OCI-M2 (cell line): ENCODE data around the gene NXN.
"Not testable (repeated sequence)": the region's sequence is repeated elsewhere in the genome, so short reads cannot be mapped to it uniquely, and the experiment has no call there.

Experiments
- DNase-seq: peaks from one replicate; lab custom pipeline; 2025; ENCODE audit not compliant: unreplicated experiment; lab: John Stamatoyannopoulos, UW

Gene NXN

GRCh38 chr17:785901-786300 lies 193.7 kb downstream of the NXN start:
- DNase-seq = not testable (repeated sequence)

GRCh38 chr17:784143-784542 lies 195.4 kb downstream of the NXN start:
- no peak for DNase-seq

GRCh38 chr17:781805-782731 lies 197.5 kb downstream of the NXN start, which contains the start of the genes GLOD4 and MRM3:
Gene GLOD4, minus strand, starts transcription at chr17:782280. Its CDS starts 25 bp downstream, at chr17:782255.
Gene MRM3, plus strand, starts transcription at chr17:782353. Its CDS starts 26 bp downstream, at chr17:782379.
- peak; percentile 35 for DNase-seq

GRCh38 chr17:778096-778495 lies 201.5 kb downstream of the NXN start:
- no peak for DNase-seq

GRCh38 chr17:774313-774584 lies 205.3 kb downstream of the NXN start:
- no peak for DNase-seq

- no peak for DNase-seq
Observed at GRCh38 chr17:773467-774312, 205.9 kb downstream of the NXN start.

GRCh38 chr17:773016-773415 lies 206.6 kb downstream of the NXN start:
- DNase-seq = no peak

GRCh38 chr17:767076-767475 lies 212.5 kb downstream of the NXN start:
- DNase-seq = no peak

GRCh38 chr17:760371-760770 lies 219.2 kb downstream of the NXN start:
- DNase-seq = no peak

- no peak for DNase-seq
Observed at GRCh38 chr17:759964-760363, 219.6 kb downstream of the NXN start.

- DNase-seq = not testable (repeated sequence)
Observed at GRCh38 chr17:756010-756567, 223.5 kb downstream of the NXN start.

- not testable (repeated sequence) for DNase-seq
Observed at GRCh38 chr17:755319-755961, 224.1 kb downstream of the NXN start.

GRCh38 chr17:753418-753817 lies 226.2 kb downstream of the NXN start:
- no peak for DNase-seq

- no peak for DNase-seq
Observed at GRCh38 chr17:752620-753219, 226.9 kb downstream of the NXN start.

- peak; percentile 52 for DNase-seq
Observed at GRCh38 chr17:752002-752619, 227.5 kb downstream of the NXN start, which contains the start of gene GEMIN4. Gene GEMIN4, minus strand, starts transcription at chr17:752264. Its CDS starts 122 bp downstream, at chr17:752142.

- no peak for DNase-seq
Observed at GRCh38 chr17:751269-752001, 228.1 kb downstream of the NXN start.

- DNase-seq = no peak
Observed at GRCh38 chr17:750431-751037, 229.0 kb downstream of the NXN start.

- not testable (repeated sequence) for DNase-seq
Observed at GRCh38 chr17:749359-749758, 230.2 kb downstream of the NXN start.
